GM18508 (cell line): ENCODE measurements around the gene UNC5A.

ENCODE experiments used
- ATAC-seq: cut with Tn5 transposase; IDR thresholded peaks from one replicate; pipeline ENCODE4 v1.9.1; 2021; ENCODE audit warnings: moderate number of reproducible peaks; ENCODE audit not compliant: insufficient read depth, unreplicated experiment

UNC5A gene

GRCh38 chr5:176875783-176876505 is 65.6 kb downstream of the UNC5A start:
- ATAC-seq, result no peak

- ATAC-seq, result no peak
Measured at GRCh38 chr5:176876506-176877431, 66.4 kb downstream of the UNC5A start.

DNA sequence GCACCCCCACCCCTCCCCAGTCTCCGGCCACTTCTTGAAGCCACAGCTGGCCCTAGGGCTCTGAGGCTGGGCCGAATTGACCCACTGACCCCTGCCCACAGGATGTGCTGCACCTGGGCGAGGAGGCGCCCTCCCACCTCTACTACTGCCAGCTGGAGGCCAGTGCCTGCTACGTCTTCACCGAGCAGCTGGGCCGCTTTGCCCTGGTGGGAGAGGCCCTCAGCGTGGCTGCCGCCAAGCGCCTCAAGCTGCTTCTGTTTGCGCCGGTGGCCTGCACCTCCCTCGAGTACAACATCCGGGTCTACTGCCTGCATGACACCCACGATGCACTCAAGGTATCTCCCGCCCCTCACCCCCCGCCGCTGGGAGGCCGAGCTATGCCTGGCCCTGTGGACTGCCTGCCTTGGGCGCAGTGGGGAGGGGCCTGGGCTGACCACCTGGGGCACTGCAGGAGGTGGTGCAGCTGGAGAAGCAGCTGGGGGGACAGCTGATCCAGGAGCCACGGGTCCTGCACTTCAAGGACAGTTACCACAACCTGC is 67.5 kb downstream of the UNC5A start:
- ATAC-seq, result no peak

DNA sequence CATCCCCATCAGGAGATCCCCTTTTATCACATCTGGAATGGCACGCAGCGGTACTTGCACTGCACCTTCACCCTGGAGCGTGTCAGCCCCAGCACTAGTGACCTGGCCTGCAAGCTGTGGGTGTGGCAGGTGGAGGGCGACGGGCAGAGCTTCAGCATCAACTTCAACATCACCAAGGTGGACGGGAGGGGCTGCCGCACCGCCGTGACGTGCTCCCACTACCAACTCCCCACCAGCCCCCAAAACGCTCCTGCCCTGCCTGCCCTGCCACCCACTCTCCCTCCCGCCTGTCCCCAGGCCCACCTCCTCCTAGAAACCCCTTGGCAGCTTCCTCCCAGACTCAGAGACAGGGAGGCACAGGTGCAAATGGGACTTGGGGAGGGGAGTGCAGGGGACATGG is 68.1 kb downstream of the UNC5A start:
- ATAC-seq, result no peak

- no peak for ATAC-seq
Measured at GRCh38 chr5:176878906-176879662, 68.7 kb downstream of the UNC5A start.

- ATAC-seq, result no peak
Measured at GRCh38 chr5:176879663-176880361, 69.5 kb downstream of the UNC5A start.

- ATAC-seq, result no peak
Measured at GRCh38 chr5:176880366-176881020, 70.1 kb downstream of the UNC5A start.

DNA sequence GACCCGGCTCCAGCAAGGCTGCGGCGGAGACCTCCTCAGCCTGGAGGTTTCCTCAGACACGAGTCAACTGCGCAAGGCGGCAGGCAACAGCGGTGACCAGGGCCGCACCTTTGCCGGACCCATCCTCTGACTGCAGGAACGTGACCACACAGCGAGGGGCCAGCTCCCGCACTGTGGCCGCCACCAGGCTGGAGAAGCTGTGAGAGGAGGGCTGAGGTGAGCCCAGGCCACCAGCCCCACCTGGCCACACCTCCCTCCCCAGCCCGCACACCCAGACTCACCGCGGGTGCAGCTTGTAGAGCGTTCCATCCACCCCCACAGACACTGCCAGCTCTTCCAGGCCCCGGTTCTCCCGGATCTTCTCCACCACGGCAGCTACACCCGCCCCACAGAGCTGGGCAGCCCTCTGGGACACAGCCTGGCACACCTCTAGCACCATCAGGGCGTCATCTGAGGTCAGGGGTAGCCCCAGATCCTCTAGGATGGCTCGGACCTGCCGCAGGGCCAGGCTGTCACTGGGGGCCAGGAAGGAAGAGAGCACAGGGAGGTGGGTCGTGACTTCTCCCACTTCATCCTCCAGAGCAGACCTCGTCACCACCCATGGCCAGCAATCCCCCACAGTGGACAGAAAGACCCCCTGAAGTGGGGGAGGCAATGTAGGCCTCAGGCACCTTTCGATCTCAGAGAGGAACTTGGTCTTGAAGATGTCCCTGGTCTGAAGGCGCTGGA is 70.8 kb downstream of the UNC5A start:
- no peak for ATAC-seq

GRCh38 chr5:176881816-176882566 is 71.6 kb downstream of the UNC5A start:
- ATAC-seq, result no peak

- ATAC-seq, result no peak
Measured at GRCh38 chr5:176882567-176882903, 72.2 kb downstream of the UNC5A start.

DNA sequence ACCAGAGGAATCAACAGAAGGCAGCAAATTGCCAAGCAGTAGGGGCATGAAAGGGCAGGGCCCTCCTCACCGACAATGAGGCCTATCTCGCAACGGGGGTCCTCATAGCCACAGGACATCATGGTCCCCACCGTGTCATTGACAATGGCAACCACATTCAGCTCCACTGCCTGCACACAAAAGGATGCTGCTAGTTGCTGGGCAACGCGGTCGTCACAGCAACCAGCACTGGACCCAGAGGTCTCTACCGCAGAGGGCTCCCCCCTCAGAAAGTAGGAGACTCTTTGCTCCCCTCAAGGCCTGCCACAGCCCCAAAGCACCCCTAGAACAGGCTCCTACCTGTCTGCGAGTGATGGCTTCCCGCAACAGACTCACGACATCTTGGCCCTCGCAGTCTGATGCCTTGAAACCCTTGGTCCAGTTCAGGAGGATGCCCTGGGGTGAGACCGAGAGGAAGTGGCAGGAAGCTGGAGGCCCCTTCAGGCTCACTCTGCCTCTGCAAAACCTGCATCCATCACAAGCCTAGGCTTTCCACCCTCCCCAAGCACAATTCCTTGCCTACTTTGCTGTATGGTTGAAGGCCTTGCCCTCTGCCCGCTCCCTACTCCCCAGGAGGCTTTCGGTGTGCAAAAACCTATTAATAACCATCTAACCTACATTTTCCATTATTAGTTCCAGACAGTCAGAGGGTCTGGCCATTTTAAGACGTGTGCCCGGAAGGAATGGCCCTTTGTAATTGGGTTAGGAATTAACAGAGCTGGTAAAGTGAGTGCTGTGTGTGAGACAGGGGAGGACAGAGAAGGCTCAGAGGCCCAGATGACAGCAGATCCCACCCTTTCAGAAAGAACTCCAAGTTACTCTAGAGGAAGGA is 73.6 kb downstream of the UNC5A start:
- no peak for ATAC-seq

DNA sequence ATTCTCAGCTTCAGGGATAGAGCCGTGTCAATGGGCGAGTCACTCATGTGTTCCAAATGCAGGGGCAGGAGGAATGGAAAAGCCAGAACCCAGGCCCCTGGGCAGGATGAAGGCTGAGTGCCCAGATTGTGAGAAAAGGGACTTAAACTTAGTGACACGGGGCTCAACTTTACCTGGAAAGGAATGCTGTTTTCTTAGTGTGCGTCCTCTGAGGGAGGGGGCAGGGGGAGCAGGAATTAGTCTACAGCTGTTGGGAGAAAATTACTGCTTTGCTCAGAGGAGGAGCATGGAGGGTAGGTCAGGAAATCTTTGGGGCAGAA is 74.2 kb downstream of the UNC5A start:
- ATAC-seq, result no peak

DNA sequence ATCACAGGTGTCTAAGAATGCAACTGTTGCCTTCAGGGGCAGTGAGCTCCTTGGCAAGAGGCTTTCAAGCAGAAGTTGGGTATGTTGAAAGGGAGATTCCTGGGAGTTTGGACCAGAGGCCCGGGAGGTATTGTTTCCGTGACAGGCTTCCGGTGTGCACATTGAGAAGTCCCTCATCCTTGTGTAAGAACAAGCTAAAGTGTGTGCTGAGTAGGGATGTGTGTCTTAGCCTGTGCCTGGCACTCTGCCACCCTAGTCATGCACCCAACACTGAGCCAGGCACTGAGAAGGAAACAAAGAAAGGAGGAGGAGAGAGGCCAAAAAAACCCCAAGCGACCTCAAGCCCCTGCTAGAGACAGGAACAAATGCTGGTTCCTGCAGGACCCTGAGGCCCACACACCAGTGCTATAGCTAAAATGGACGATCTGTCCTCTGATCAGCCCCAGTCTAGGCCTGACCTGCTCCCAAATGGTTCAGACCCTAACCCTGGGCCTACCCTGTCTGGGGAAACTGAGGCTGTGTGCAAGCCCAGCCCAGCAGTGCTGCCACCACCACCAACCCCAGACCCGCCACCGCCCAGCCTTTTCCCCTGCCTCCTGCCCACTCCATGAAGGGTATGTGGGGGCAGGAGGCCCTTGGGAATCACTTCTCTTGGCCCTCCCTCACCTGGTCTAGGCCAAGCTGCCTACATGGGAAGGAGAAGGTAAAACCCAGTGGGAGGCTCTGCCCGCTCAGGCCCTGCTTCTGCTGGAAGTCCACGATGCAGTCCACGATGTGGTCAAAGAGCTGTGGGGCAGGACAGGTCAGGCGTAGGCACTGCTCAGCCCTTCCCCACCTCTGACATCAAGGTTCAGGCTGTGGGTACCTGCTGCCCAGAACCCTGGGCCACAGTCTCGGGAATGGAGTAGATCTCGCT is 76.2 kb downstream of the UNC5A start:
- no peak for ATAC-seq

DNA sequence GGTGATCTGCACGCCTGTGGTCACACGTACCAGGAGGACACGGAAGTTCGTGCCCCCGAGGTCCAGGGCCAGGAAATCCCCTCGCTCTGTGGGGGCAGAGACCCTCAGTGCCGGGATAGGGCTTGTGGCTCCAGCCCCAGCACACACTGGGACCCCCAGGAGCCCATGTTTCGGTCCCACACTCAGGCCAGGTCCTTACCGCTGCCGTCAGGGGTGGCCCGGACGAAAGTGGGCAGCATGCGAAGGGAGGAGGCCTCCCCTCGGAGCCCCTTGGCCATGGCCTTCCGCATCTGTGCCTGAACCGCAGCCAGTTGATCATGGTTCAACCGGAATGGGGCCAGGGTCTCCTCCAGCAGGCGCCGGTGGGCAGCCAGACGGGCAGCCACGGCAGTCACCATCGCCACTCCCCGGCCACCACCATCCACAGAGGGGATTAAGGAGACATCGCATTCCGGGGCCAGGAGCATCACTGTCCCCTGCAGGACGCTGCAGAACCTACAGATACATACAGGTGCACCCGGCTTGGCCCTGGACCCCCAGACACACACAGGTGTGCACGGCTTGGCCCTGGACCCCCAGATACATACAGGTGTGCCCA is 77.0 kb downstream of the UNC5A start:
- ATAC-seq, result no peak

DNA sequence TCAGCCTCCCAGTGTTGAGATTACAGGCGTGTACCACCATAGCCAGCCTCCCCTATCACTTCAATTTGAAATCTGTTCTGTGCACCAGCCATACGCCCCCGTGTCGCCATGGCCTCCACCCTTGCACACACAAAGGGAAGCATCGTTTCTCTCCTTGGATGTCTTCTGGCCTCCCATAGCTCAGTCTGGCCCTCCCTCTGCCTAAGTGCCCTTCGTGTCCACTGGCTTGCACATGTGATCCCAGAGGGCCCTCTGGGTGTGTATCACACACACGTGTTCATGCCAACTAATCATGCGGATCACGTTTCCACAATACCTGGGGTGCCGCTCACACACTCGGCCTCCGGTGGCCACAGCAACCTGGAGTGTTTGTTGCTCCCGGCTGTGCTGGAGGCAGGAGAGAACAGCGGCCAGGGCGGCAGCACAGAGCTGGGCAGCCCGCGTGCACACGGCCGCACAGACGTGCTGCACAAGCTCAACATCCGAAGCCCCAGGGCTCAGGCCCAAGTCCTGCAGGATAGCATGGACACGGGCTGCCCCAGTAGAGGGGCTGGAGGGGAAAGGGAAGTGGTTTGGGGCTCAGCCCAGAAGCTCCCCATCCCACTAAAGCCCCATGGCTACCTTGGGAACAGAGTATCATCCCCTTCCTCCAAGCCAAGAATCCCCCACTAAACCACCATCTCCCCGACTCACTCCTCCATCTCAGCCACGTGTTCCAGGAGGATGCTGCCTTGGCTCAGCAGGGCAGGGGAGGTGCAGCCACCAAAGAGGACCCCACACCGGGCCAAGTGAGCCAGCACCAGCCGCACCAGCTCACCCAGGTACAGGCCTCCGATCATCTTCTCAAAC is 77.9 kb downstream of the UNC5A start:
- no peak for ATAC-seq
